IPS DF 19.7 (cell line): ENCODE results near the gene OR11H6.
"Not testable (repeated sequence)": the region's sequence is repeated elsewhere in the genome, so short reads cannot be mapped to it uniquely, and the experiment has no call there.

Source experiments
- DNase-seq: peaks from one replicate; pipeline ENCODE4 v3.0.0-alpha.2; 2013; ENCODE audit warnings: low read depth, low spot score

Gene OR11H6

DNA sequence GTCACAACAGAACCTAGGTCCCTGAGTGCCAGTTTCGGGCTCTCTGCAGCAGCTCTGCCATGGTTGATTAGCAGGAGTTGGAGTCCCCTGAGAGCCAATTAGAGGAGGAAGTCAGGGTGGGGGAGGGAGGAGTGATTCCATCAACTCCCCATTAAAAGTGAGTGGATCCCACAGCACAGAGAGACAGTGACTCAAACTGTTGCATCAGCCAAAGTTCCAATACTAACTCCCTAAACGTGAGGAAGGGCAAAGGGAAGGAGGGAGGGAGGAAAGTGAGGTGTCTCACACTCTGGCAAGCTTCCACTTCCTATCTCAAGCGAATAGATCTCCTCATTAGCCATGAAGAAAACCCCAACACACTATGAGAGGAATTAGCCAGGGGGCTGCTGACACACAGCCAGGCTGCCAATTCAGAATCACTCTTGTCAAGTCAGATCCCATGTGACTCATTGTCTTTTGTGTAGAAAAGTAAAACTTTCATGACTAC is 39.2 kb downstream of the OR11H6 start:
- peak; percentile 15 for DNase-seq

- not testable (repeated sequence) for DNase-seq
Observed at GRCh38 chr14:20264361-20264760, 40.9 kb downstream of the OR11H6 start.

DNA sequence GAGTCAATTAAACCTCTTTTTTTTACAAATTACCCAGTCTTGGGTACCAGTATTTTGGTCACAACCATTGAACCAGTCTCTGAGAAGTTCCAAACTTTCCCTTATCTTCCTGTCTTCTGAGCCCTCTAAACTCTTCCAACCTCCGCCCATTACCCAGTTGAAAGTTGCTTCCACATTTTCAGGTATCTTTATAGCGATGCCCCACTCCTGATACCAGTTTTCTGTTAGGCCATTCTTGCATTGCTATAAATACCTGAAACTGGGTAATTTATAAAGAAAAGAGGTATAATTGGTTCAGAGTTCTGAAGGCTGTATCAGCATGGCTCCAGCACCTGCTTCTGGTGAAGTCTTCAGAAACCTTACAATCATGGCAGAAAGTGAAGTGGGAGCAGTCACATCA is 50.6 kb downstream of the OR11H6 start:
- no peak for DNase-seq
